GM23338 (cell line): ENCODE data around the gene GADD45GIP1. TPM values are rescaled to one million over a fixed set of nuclear protein-coding genes. Genes with fewer than 3 reads are reported as not detected.

Source experiments
- CREB1 ChIP-seq: fragments of 250-450 bp; sonication (Bioruptor Pico); IDR thresholded peaks from 2 replicates; pipeline ENCODE4 v1.5.0; 2020; ENCODE audit warnings: low read depth, mild to moderate bottlenecking, moderate library complexity
- CTCF ChIP-seq, 2 experiments: fragments of 200-600 bp in 1 of 2; sonication (generic) in 1 of 2; conservative IDR thresholded peaks; 2 replicates each; pipeline versions ENCODE4 v1.5.1 to v1.6.1; 2016 to 2017; ENCODE audit warnings: antibody characterized with exemption in 2 of 2, low read depth in 2 of 2, mild to moderate bottlenecking in 2 of 2, moderate library complexity in 1 of 2
- REST ChIP-seq: IDR thresholded peaks from one replicate; pipeline ENCODE4 v1.6.1; 2018; ENCODE audit warnings: antibody characterized with exemption; ENCODE audit not compliant: unreplicated experiment
- ZNF331 ChIP-seq: fragments of 250-450 bp; sonication (Bioruptor Pico); IDR thresholded peaks from 2 replicates; pipeline ENCODE4 v1.5.0; 2020; ENCODE audit warnings: low read depth, mild to moderate bottlenecking, moderate library complexity
- ZNF462 ChIP-seq: fragments of 250-450 bp; sonication (Bioruptor Pico); IDR thresholded peaks from 2 replicates; pipeline ENCODE4 v1.5.0; 2020; ENCODE audit warnings: mild to moderate bottlenecking, moderate library complexity
- polyA plus RNA-seq: library from polyadenylated mRNA; unstranded; fragments of >200 nt; fragmentation: Nextera tagmentation; extraction: Ambion mirVana; gene quantifications from 2 replicates; pipeline ENCODE4 v1.2.1, GENCODE V29; 2016
- total RNA-seq: library from RNA; depleted of rRNA; stranded (reverse); fragments of >200 nt; shearing (Covaris generic); gene quantifications from 2 replicates; pipeline ENCODE4 v1.2.3, GENCODE V29; 2014

GADD45GIP1 gene
- total and polyA plus RNA-seq, 2 experiments from 2014 or later = 63.9 to 255 TPM

GRCh38 chr19:12922959-12923358 lies 34.1 kb downstream of the GADD45GIP1 start (continued):
- TF ChIP-seq ZNF462 (CRISPR knock-in tag) (no peak), CREB1 (CRISPR knock-in tag) (no peak), CTCF (conservative IDR thresholded peaks at IDR 0.05; ENCODE audit: low read depth in 2 of 2) (no peak), REST (no peak), ZNF331 (no peak)
